Stimulated activated CD8-positive, alpha-beta memory T cell treated with anti-CD3 and anti-CD28 coated beads, Interleukin-2, amount 100 ng/mL, for 1 hour (primary cell): Measurements from ENCODE around the gene PSAP.
"Not testable (repeated sequence)": the region's sequence is repeated elsewhere in the genome, so short reads cannot be mapped to it uniquely, and the experiment has no call there.

Source experiments
- DNase-seq, 2 donors: peaks; one replicate each; pipeline ENCODE4 v3.0.0-alpha.2; 2020; ENCODE audit warnings: low read depth in 2 of 2

PSAP gene

DNA sequence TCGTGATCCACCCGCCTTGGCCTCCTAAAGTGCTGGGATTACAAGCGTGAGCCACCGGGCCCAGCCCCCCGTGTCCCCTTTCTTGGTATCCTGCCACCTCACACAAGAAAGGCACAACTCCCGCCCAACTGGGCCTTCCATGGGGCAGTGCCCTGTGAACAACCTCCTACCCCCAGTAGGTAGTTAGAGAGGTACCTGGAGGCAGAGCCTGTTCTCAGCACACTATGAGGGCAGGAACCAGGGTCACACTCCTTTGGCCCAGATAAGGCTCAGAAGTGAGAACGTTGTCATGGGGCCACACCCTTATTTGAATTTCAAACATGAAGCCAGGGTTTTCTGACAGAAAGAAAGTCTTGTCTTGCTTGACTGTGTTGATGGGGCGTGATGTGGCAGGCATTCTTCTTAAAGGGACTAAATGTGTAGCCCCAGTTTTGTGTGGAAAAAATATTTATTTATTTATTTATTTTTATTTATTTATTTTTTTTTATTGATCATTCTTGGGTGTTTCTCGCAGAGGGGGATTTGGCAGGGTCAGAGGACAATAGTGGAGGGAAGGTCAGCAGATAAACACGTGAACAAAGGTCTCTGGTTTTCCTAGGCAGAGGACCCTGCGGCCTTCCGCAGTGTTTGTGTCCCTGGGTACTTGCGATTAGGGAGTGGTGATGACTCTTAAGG lies 23.8 kb upstream of the PSAP start:
- not testable (repeated sequence) for DNase-seq

GRCh38 chr10:71873582-71874211 lies 22.6 kb upstream of the PSAP start:
- DNase-seq: no peak

- DNase-seq: not testable (repeated sequence)
Measured at GRCh38 chr10:71869601-71870000, 18.6 kb upstream of the PSAP start.

GRCh38 chr10:71868192-71868697 lies 17.2 kb upstream of the PSAP start:
- no peak for DNase-seq

- DNase-seq: no peak
Measured at GRCh38 chr10:71865561-71866041, 14.6 kb upstream of the PSAP start.

GRCh38 chr10:71864911-71865361 lies 13.9 kb upstream of the PSAP start:
- DNase-seq: no peak

GRCh38 chr10:71863203-71863602 lies 12.2 kb upstream of the PSAP start:
- DNase-seq: no peak

GRCh38 chr10:71860243-71861029 lies 9.4 kb upstream of the PSAP start:
- no peak for DNase-seq

DNA sequence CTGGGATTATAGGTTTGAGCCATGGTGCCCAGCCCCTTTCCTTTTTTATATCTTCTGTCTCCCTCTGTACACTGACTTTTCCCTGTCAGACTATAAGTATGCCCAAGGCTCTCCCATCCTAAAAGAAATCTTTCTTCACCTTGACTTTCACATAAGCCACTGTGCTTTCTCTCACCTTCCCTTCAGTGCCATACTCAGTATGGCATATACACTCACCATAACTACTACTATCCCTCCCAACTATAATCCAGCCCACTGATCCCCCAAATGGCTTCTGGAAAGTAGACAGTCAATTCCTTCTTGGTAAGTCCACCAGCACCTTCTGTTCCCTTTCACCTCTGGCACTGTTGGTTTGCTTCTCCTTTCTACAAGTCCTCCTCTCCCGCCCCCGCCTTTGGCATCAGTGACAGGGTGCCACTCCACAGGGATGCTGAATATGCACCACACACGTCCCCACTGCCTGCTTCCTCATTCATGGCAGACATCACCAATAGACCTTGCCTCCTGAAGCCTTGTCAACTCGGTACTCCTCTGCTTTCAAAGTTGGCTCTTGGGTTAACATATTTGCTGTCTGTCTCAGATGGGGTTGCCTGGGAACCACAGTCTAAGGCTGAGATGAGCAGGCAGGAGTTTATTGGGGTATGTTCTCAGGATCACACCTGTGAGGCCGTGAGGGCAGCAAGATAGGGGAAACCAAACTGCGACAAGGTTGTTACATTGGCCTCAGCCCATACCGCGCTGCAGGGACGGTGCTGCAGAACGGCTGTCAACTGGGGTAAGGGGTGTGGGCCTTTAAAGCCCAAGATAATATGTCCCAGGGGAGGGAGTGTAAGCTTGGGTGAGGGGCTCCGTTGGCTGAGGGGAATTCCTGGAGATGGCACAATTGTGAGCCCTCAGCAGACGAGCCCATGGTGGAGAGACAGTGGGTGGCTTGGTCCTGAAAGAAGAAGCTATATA lies 7.2 kb upstream of the PSAP start:
- DNase-seq: no peak

DNA sequence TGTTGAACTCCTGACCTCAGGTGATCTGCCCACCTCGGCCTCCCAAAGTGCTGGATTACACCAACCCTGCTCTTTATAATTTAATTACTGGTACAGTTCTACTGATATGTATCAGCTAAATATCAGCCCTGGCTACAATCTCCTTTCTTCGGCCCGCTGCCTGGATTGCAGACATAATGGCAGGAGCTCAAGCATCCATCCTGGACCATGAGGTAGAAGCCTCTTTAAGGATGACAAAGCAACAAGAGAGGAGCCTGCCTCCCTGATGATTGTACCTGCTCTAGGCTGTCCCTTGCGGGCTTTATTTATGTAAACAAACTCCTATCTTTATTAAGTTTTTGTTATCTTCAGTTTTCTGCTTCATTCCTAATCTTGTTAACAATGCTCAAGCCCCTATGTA lies 5.6 kb upstream of the PSAP start:
- DNase-seq: no peak

DNA sequence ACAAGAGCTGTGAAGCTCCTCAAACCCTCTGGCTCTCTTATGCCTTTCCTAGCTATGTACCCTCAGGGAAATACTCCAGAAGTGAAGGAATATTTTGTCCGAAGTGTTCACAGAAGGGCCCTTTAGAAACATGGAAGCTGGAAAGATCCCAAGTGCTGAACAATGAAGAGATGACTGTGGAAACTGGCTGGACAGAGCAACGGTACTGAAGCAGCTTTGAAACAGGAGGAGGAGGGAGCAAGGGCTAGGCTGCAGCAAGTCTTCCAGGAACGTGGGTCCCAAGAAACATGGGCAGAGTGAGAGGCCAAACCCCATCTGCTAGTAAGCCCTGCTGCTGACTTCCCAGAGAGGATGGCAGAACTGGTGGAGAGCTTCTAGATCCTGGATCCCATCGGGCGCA lies 3.0 kb upstream of the PSAP start:
- DNase-seq: no peak

DNA sequence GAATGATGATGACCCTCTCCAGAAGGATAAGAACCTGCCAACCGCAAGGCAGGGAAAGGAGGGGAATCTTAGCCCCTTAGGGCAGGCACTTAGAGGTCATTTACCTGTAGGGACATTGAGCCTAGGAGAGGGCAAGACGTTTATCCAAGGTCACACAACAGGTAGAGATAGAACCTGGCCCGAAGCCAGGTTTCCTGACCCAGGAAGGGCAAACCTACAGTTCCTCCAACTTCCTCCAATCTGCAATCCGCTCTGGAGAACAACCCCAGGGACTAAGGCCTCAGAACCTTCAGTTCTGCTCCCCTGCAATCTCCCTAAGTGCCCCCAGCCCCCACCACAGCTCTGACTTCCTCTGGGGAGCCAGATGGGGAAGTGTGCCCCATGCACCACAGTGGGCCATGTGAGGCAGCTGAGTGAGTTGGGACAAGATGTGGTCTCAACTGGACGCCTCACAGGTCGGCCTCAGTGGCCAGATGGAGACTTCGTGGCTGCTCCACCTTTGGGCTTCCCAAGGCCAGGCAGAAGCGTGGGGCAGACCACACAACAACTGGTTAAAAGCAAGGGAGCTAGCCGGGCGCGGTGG lies 1.4 kb upstream of the PSAP start:
- DNase-seq: no peak

- DNase-seq: not testable (repeated sequence)
Measured at GRCh38 chr10:71851465-71852095, 529 bp upstream of the PSAP start.

DNA sequence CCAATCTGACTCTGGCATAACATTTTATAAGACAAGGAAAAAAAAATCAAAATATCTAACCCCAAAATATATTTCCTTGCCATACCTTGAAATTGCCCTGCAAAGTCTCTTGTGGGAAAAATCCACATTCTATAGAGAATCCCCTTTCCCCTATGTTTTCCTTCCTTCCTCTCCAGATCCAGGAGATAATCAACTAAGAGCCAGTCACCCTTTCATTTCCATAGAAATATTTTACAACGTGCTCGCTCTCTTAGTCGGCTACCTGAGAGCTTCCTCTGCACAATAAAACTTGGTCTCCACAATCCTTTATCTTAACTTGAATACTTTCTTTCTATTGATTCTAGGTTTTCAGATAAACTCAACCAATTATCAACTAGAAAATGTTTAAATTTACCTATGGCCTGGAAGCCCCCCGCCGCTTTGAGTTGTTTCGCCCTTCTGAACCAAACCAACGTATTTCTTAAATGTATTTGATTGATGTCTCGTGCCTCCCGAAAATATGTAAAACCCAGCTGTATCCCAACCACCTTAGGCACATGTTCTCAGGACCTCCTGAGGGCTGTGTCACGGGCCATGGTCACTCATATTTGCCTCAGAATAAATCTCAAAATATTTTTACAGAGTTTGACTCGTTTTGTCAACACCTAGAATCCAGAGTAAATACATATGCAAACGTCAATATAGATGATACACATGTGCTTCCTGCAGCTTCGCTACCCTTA lies 869 bp downstream of the PSAP start:
- DNase-seq: no peak

DNA sequence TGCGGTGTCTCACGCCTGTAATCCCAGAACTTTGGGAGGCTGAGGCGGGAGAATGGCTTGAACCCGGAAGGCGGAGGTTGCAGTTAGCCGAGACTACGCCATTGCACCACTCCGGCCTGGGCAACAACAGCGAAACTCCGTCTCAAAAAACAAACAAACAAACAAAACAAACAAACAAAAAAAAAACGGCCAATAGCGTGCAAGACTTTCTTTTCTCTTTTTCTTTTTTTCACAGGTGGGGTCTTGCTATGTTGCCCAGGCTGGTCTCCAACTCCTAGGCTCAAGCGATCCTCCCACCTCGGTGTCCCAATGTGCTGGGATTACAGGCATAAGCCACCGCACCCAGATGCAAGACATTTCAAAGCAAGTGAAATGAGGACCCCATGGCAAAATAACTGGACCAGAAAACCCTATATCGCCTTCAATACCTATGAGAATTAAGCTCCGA lies 1.6 kb downstream of the PSAP start:
- DNase-seq: no peak

GRCh38 chr10:71848325-71849275 lies 2.5 kb downstream of the PSAP start:
- no peak for DNase-seq

DNA sequence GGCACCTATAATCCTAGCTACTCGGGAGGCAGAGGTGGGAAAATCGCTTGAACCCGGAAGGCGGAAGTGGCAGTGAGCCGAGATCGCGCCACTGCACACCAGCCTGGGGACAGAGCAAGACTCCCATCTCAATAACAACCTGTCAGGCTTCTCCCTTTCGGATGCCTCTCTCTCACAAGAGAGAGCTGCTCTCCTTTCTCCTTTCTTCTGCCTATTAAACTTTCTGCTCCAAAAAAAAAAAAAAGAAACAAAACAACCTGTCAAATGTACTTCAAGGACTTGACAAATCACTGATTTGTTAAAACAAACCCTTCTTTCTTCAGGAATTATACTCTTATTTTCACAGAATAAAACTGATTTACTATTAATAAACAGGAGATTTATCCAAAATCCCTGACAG lies 3.6 kb downstream of the PSAP start:
- DNase-seq: no peak

- no peak for DNase-seq
Measured at GRCh38 chr10:71846816-71847215, 4.2 kb downstream of the PSAP start.
